SK-N-SH treated with all-trans-retinoic acid at 6 μM for 48 hours (cell line): ENCODE data around the gene CAPN11.

ENCODE experiments used
- ARNTL ChIP-seq: fragments of 450-650 bp; formaldehyde crosslinking; IDR thresholded peaks from 2 replicates; pipeline ENCODE4 v1.5.0; 2020; ENCODE audit warnings: low read depth, mild to moderate bottlenecking, moderate library complexity, borderline replicate concordance
- CSDC2 ChIP-seq: fragments of 250-450 bp; sonication (Bioruptor Pico); IDR thresholded peaks from 2 replicates; pipeline ENCODE4 v1.5.0; 2020; ENCODE audit warnings: mild to moderate bottlenecking, moderate library complexity
- ESRRG ChIP-seq: fragments of 250-450 bp; sonication (Bioruptor Pico); IDR thresholded peaks from 2 replicates; pipeline ENCODE4 v1.6.1; 2021; ENCODE audit warnings: mild to moderate bottlenecking
- PATZ1 ChIP-seq: fragments of 250-450 bp; sonication (Bioruptor Pico); IDR thresholded peaks from 2 replicates; pipeline ENCODE4 v1.8.0; 2020; ENCODE audit warnings: mild to moderate bottlenecking, moderate library complexity, borderline replicate concordance
- RARB ChIP-seq: fragments of 250-450 bp; sonication (Bioruptor Pico); IDR thresholded peaks from 2 replicates; pipeline ENCODE4 v1.8.0; 2021; ENCODE audit warnings: mild to moderate bottlenecking, moderate library complexity
- SNAI2 ChIP-seq: fragments of 250-450 bp; sonication (Bioruptor Pico); IDR thresholded peaks from 2 replicates; pipeline ENCODE4 v1.5.0; 2020; ENCODE audit warnings: mild to moderate bottlenecking, moderate library complexity
- TCF4 ChIP-seq: fragments of 250-450 bp; sonication (Bioruptor Pico); IDR thresholded peaks from 2 replicates; pipeline ENCODE4 v1.8.0; 2021; ENCODE audit warnings: mild to moderate bottlenecking, moderate library complexity, borderline replicate concordance
- ZFP30 ChIP-seq: fragments of 450-650 bp; formaldehyde crosslinking; IDR thresholded peaks from 2 replicates; pipeline ENCODE4 v1.5.0; 2022; ENCODE audit warnings: mild to moderate bottlenecking, moderate library complexity
- ZNF565 ChIP-seq: fragments of 450-650 bp; formaldehyde crosslinking; conservative IDR thresholded peaks from 2 replicates; pipeline ENCODE4 v1.5.0; 2020; ENCODE audit warnings: low read depth, mild to moderate bottlenecking, moderate library complexity
- ZNF8 ChIP-seq: fragments of 450-650 bp; formaldehyde crosslinking; IDR thresholded peaks from 2 replicates; pipeline ENCODE4 v1.5.0; 2020; ENCODE audit warnings: mild to moderate bottlenecking, moderate library complexity

DNA sequence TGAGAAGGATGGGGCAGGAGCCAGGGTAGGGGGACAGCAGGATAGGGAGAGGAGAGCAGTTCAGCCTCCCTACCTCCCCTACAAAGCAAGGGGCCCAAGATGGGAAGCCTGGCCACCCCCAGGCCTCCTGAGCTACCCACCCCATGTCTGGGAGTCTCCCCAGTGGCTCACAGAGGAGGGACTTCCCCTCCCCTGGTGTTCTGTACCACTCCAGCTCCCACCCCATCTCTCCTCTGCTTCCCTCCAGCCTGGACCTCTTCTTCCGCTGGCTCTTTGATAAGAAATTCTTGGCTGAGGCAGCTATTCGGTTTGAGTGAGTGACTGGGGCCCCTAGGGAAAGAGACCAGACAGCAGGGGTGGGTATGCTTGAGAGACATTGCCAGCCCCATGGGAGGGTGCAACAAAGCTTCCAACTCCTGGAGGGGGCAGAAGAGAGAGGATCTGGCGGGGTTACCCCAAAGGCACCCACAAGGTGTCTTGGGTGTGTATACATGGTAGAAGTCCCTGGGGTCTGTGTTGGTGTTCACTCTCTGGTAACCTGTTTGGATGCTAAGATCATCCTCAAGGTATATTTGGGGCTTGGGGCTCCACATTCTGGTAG, 8.2 kb upstream of the CAPN11 start:
- TF ChIP-seq ZFP30 (no peak), RARB (CRISPR knock-in tag) (no peak), TCF4 (CRISPR knock-in tag) (no peak), ARNTL (CRISPR knock-in tag) (no peak), ZNF565 (CRISPR knock-in tag) (no peak), ZNF8 (no peak), PATZ1 (CRISPR knock-in tag) (no peak), ESRRG (CRISPR knock-in tag) (no peak), CSDC2 (CRISPR knock-in tag) (no peak), SNAI2 (CRISPR knock-in tag) (no peak)
